ENCODE measurements around the gene RIN1. TPM values are rescaled to one million over a fixed set of nuclear protein-coding genes. Genes with fewer than 3 reads are reported as not detected.

RIN1 gene
- total and polyA plus RNA-seq, 4 experiments from 2014 or later: 2.1 to 10.1 (median 5.4) TPM

- DNase-seq: peak; percentile 92 to 99 (median 93)
- peaks cover 45% of the 10 kb centered on the region for H3K4me1 ChIP-seq (ENCODE audit: insufficient read depth, low read length)
- no peaks in the 10 kb centered on the region for H3K9me3 ChIP-seq (ENCODE audit: control insufficient read depth in 1 of 2, low read length in 2 of 2)
- H3K27me3 ChIP-seq (ENCODE audit: insufficient read depth, low read length): no peaks in the 10 kb centered on the region
- peak within 1 kb of the TSS; percentile 90 to 99 (median 97) for H3K4me3 Mint-ChIP-seq
- peak within 1 kb of the TSS; percentile 84 for H3K27ac ChIP-seq (ENCODE audit: low read depth, low read length)
- POLR2A ChIA-PET (ENCODE audit: partially characterized antibody): interaction anchor here (0.7 to 2.3 kb wide), 14 partner anchors 9 to 633 kb away, joined by 3 to 37 read pairs (median 3); partner anchors contain the start of genes CCDC85B, KAT5, RAB1B and RCE1
- H3K9me3 Mint-ChIP-seq: peaks cover 0 to 11% (median 0%) of the 10 kb centered on the region in 8 donors
- H3K4me3 ChIP-seq (ENCODE audit: low read length in 2 of 2): peak within 1 kb of the TSS; percentile 79 to 99
- H3K36me3 ChIP-seq (ENCODE audit: insufficient read depth, low read length): peaks cover 23% of the 10 kb centered on the region
- intact Hi-C loops (cut with micrococcal nuclease): loop anchor here (1.0 to 5.0 kb wide), 4 partner anchors 28 to 499 kb away; partner anchors contain the start of gene RCE1
- peak within 1 kb of the TSS; percentile 95 to 99 (median 98) for H3K27ac Mint-ChIP-seq
- peaks cover 1 to 4% of the 10 kb centered on the region in 2 donors for H3K27me3 Mint-ChIP-seq
- CTCF ChIA-PET (ENCODE audit: partially characterized antibody): interaction anchor here (0.6 to 5.5 kb wide), 9 partner anchors 9 to 575 kb away, joined by 3 to 47 read pairs (median 3); partner anchors contain the start of genes RIN1 and SLC29A2
- H3K36me3 Mint-ChIP-seq: peaks cover 20 to 44% of the 10 kb centered on the region in 2 donors
- peaks cover 31 to 62% (median 41%) of the 10 kb centered on the region in 4 donors for H3K4me1 Mint-ChIP-seq
Measured at GRCh38 chr11:66344550-66345315, 8.5 kb upstream of the RIN1 start, which contains the start of gene BRMS1. Gene BRMS1 (minus strand): TSS chr11:66345104. CDS start chr11:66342234, 2,870 bp downstream.

- H3K36me3 Mint-ChIP-seq: peaks cover 29 to 54% of the 10 kb centered on the region in 2 donors
- DNase-seq: no peak
- intact Hi-C loops (cut with micrococcal nuclease): no loop called here
- no peak overlapping the region for H3K27ac ChIP-seq (ENCODE audit: low read depth, low read length)
- peaks cover 0 to 9% (median 0%) of the 10 kb centered on the region in 8 donors for H3K9me3 Mint-ChIP-seq
- H3K9me3 ChIP-seq (ENCODE audit: control insufficient read depth in 1 of 2, low read length in 2 of 2): no peaks in the 10 kb centered on the region
- H3K27ac Mint-ChIP-seq: peak overlapping the region in 6 of 7 donors; percentile 69 to 99 (median 90)
- H3K27me3 ChIP-seq (ENCODE audit: insufficient read depth, low read length): no peaks in the 10 kb centered on the region
- peaks cover 1 to 4% of the 10 kb centered on the region in 2 donors for H3K27me3 Mint-ChIP-seq
- H3K4me1 ChIP-seq (ENCODE audit: insufficient read depth, low read length): peaks cover 42% of the 10 kb centered on the region
- H3K36me3 ChIP-seq (ENCODE audit: insufficient read depth, low read length): peaks cover 31% of the 10 kb centered on the region
- ChIA-PET CTCF (ENCODE audit: partially characterized antibody) (interaction anchor here (2.1 to 5.5 kb wide), 3 partner anchors 31 to 46 kb away, joined by 10 to 47 read pairs (median 16); no protein-coding TSS in a partner anchor), POLR2A (ENCODE audit: partially characterized antibody) (no interaction called here)
- H3K4me3 Mint-ChIP-seq: peak overlapping the region; percentile 64 to 99 (median 97)
- H3K4me3 ChIP-seq (ENCODE audit: low read length in 2 of 2): no peak overlapping the region
- H3K4me1 Mint-ChIP-seq: peaks cover 24 to 58% (median 34%) of the 10 kb centered on the region in 4 donors
Measured at GRCh38 chr11:66343176-66343575, 6.9 kb upstream of the RIN1 start.

GRCh38 chr11:66341502-66342126, 5.4 kb upstream of the RIN1 start:
- H3K9me3 ChIP-seq (ENCODE audit: control insufficient read depth in 1 of 2, low read length in 2 of 2): no peaks in the 10 kb centered on the region
- H3K36me3 ChIP-seq (ENCODE audit: insufficient read depth, low read length): peaks cover 36% of the 10 kb centered on the region
- H3K9me3 Mint-ChIP-seq: peaks cover 0 to 2% (median 0%) of the 10 kb centered on the region in 8 donors
- no peak for DNase-seq
- POLR2A ChIA-PET (ENCODE audit: partially characterized antibody): interaction anchor here (1.7 kb wide), 1 partner anchor 29 kb away, joined by 4 read pairs; no protein-coding TSS in a partner anchor
- H3K4me3 Mint-ChIP-seq: peak overlapping the region in 1 of 8 donors; percentile 58
- peaks cover 40% of the 10 kb centered on the region for H3K4me1 ChIP-seq (ENCODE audit: insufficient read depth, low read length)
- peaks cover 29 to 55% of the 10 kb centered on the region in 2 donors for H3K36me3 Mint-ChIP-seq
- no peaks in the 10 kb centered on the region for H3K27me3 Mint-ChIP-seq
- H3K27me3 ChIP-seq (ENCODE audit: insufficient read depth, low read length): no peaks in the 10 kb centered on the region
- H3K27ac Mint-ChIP-seq: peak overlapping the region in 1 of 7 donors; percentile 30
- no peak overlapping the region for H3K4me3 ChIP-seq (ENCODE audit: low read length in 2 of 2)
- intact Hi-C loops (cut with micrococcal nuclease): no loop called here
- CTCF ChIA-PET (ENCODE audit: partially characterized antibody): no interaction called here
- no peak overlapping the region for H3K27ac ChIP-seq (ENCODE audit: low read depth, low read length)
- peaks cover 27 to 59% (median 37%) of the 10 kb centered on the region in 4 donors for H3K4me1 Mint-ChIP-seq

- no peaks in the 10 kb centered on the region for H3K9me3 ChIP-seq (ENCODE audit: control insufficient read depth in 1 of 2, low read length in 2 of 2)
- ChIA-PET CTCF (ENCODE audit: partially characterized antibody) (interaction anchor here (0.5 to 2.1 kb wide), 4 partner anchors 8 to 48 kb away, joined by 3 to 6 read pairs (median 4); no protein-coding TSS in a partner anchor), POLR2A (ENCODE audit: partially characterized antibody) (interaction anchor here (1.7 kb wide), 1 partner anchor 28 kb away, joined by 4 read pairs; no protein-coding TSS in a partner anchor)
- peaks cover 31 to 58% (median 41%) of the 10 kb centered on the region in 4 donors for H3K4me1 Mint-ChIP-seq
- H3K9me3 Mint-ChIP-seq: peaks cover 0 to 2% (median 0%) of the 10 kb centered on the region in 8 donors
- no peak overlapping the region for H3K27ac Mint-ChIP-seq
- no peaks in the 10 kb centered on the region for H3K27me3 Mint-ChIP-seq
- DNase-seq: no peak
- no peaks in the 10 kb centered on the region for H3K27me3 ChIP-seq (ENCODE audit: insufficient read depth, low read length)
- intact Hi-C loops (cut with micrococcal nuclease): no loop called here
- no peak overlapping the region for H3K4me3 ChIP-seq (ENCODE audit: low read length in 2 of 2)
- no peak overlapping the region for H3K27ac ChIP-seq (ENCODE audit: low read depth, low read length)
- peaks cover 40% of the 10 kb centered on the region for H3K4me1 ChIP-seq (ENCODE audit: insufficient read depth, low read length)
- peaks cover 29 to 59% of the 10 kb centered on the region in 2 donors for H3K36me3 Mint-ChIP-seq
- H3K36me3 ChIP-seq (ENCODE audit: insufficient read depth, low read length): peaks cover 36% of the 10 kb centered on the region
- no peak overlapping the region for H3K4me3 Mint-ChIP-seq
Measured at GRCh38 chr11:66340596-66341501, 4.6 kb upstream of the RIN1 start.

GRCh38 chr11:66339686-66340483, 3.7 kb upstream of the RIN1 start:
- no peak overlapping the region for H3K27ac ChIP-seq (ENCODE audit: low read depth, low read length)

More at GRCh38 chr11:66339686-66340483, 3.7 kb upstream of the RIN1 start:
- Histone ChIP-seq H3K36me3 (ENCODE audit: insufficient read depth, low read length) (peaks cover 36% of the 10 kb centered on the region), H3K4me3 (ENCODE audit: low read length in 2 of 2) (no peak overlapping the region), H3K9me3 (ENCODE audit: control insufficient read depth in 1 of 2, low read length in 2 of 2) (no peaks in the 10 kb centered on the region), H3K27me3 (ENCODE audit: insufficient read depth, low read length) (no peaks in the 10 kb centered on the region), H3K4me1 (ENCODE audit: insufficient read depth, low read length) (peaks cover 34% of the 10 kb centered on the region)
- H3K4me1 Mint-ChIP-seq: peaks cover 27 to 53% (median 38%) of the 10 kb centered on the region in 4 donors
- ChIA-PET CTCF (ENCODE audit: partially characterized antibody) (interaction anchor here (0.6 to 2.1 kb wide), 4 partner anchors 22 to 49 kb away, joined by 3 to 6 read pairs (median 4); no protein-coding TSS in a partner anchor), POLR2A (ENCODE audit: partially characterized antibody) (no interaction called here)
- H3K36me3 Mint-ChIP-seq: peaks cover 29 to 55% of the 10 kb centered on the region in 2 donors
- intact Hi-C loops (cut with micrococcal nuclease): no loop called here
- no peak overlapping the region for H3K27ac Mint-ChIP-seq
- DNase-seq: no peak
- H3K27me3 Mint-ChIP-seq: no peaks in the 10 kb centered on the region
- peaks cover 0 to 2% (median 0%) of the 10 kb centered on the region in 8 donors for H3K9me3 Mint-ChIP-seq
- no peak overlapping the region for H3K4me3 Mint-ChIP-seq

Data from CD4-positive, alpha-beta memory T cell (primary cell).